Measurements from ENCODE around the gene ANKDD1B.

The ANKDD1B gene

DNA sequence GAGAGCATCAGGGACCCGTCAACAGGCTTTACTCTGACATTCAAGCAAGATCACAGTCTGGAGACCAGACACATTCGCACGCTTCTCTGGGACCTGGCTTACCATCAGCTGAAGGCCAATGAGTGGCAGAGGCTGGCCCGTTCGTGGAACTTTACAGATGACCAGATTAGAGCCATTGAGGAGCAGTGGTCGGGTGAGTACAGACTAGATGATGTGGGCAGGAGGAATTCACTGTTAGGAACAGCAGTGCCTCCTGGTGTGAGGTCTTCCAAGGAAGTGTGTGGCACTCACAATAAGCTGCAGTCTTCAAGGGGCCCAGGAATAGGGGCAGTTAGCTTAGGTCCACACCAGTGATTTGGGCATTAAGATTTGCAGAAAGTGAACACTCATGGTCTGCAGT, 55.5 kb downstream of the ANKDD1B start:
- TF ChIP-seq ZBTB7A (IDR thresholded peaks at IDR 0.05; ENCODE audit: low read depth), result no peak
- no peak for TF ChIP-seq USF1 (IDR thresholded peaks at IDR 0.05)
- no peak for TF ChIP-seq CREB1 (IDR thresholded peaks at IDR 0.05; ENCODE audit: low read depth)
- TF ChIP-seq FOXM1 (IDR thresholded peaks at IDR 0.05; ENCODE audit: borderline replicate concordance, low read depth), result no peak
- no peak for TF ChIP-seq EP300 (IDR thresholded peaks at IDR 0.05; ENCODE audit: borderline replicate concordance)
- no peak for TF ChIP-seq TEAD4 (IDR thresholded peaks at IDR 0.05)
- peak; percentile 29; the same call in 1 of the 2 replicates for TF ChIP-seq RAD21 (IDR thresholded peaks at IDR 0.05; ENCODE audit: low read depth)

DNA sequence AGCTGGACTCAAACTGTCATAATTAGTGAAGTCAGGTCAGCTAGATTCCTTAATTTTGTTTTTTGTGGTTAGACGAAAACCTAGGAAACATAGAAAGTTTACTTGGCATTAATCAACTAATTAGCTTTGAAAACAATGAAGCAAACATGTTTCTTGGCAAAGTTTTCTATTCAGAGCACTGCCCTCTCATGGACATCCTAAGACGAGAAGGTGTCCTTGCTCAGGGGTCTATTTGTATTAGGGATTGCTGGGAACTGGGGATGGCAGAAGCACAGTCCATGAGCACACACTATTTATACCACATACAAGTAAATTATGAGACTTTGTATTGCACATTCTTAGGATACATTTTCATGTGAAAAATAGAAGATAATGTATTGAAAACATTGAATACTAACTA, 56.3 kb downstream of the ANKDD1B start:
- TF ChIP-seq, protein P1, sequence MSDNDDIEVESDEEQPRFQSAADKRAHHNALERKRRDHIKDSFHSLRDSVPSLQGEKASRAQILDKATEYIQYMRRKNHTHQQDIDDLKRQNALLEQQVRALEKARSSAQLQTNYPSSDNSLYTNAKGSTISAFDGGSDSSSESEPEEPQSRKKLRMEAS (IDR thresholded peaks at IDR 0.05), result no peak
- 0 out of 2 replicates have a peak, but pooled peaks have one; percentile 3 for TF ChIP-seq RAD21 (IDR thresholded peaks at IDR 0.05; ENCODE audit: low read depth)

DNA sequence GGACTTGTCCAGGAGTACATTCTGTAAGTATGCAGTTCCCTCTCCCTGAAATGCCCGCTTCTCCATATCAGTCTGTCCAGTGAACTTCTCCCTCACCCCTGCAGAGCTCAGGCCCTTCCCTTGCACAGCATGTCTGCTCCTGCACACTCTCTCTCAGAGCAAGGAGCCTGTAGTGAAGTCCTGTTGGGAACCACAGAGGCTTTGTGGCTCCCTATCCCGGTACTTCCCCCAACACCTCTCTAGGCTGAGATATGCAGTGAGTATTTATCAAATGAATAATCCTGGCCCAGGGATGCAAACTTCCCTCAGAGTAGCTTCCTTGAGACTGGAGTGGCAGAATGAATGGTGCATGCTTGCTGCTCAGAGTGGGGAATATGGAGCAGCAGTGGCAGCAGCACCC, 57.2 kb downstream of the ANKDD1B start:
- TF ChIP-seq TCF12 (IDR thresholded peaks at IDR 0.05; ENCODE audit: low read depth) (no peak), FOXM1 (IDR thresholded peaks at IDR 0.05; ENCODE audit: borderline replicate concordance, low read depth) (no peak), YY1 (IDR thresholded peaks at IDR 0.05; ENCODE audit: low read depth) (no peak), CEBPB (IDR thresholded peaks at IDR 0.05) (no peak)

- TF ChIP-seq EGR1 (IDR thresholded peaks at IDR 0.05) (no peak), NFIC (IDR thresholded peaks at IDR 0.05) (0 out of 2 replicates have a peak, but pooled peaks have one; percentile 14), REST (IDR thresholded peaks at IDR 0.05; ENCODE audit: low read depth) (no peak), TAF1 (IDR thresholded peaks at IDR 0.05; ENCODE audit: low read depth) (no peak), CEBPB (IDR thresholded peaks at IDR 0.05) (no peak)
Measured at GRCh38 chr5:75668977-75669689, 57.9 kb downstream of the ANKDD1B start.

GRCh38 chr5:75670577-75670976, 59.3 kb downstream of the ANKDD1B start:
- no peak for TF ChIP-seq ZBTB7A (IDR thresholded peaks at IDR 0.05; ENCODE audit: low read depth)
- no peak for TF ChIP-seq FOXM1 (IDR thresholded peaks at IDR 0.05; ENCODE audit: borderline replicate concordance, low read depth)
- no peak for TF ChIP-seq REST (IDR thresholded peaks at IDR 0.05; ENCODE audit: low read depth)
- no peak for TF ChIP-seq TEAD4 (IDR thresholded peaks at IDR 0.05)
- TF ChIP-seq TAF1 (IDR thresholded peaks at IDR 0.05; ENCODE audit: low read depth), result no peak
- TF ChIP-seq RAD21 (IDR thresholded peaks at IDR 0.05; ENCODE audit: low read depth), result no peak

DNA sequence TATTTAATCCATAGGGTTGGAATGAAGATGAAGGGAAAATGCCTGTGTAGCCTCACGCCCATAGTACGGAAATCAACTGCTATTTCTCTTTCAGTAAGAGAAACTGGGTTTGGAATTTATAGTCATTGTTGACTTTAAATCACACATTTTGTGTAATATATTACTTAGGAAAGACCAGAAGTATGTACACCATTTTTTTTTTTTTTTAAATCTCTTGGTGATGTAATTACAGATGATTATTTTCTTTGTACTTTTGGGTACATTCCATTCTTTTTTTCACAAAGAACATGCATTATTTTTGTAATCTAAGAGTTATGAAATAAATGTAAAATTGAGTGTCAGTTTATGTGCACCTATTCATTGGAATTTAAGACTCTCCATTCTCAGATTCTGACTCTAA, 60.3 kb downstream of the ANKDD1B start:
- TF ChIP-seq EP300 (IDR thresholded peaks at IDR 0.05; ENCODE audit: borderline replicate concordance) (no peak), REST (IDR thresholded peaks at IDR 0.05; ENCODE audit: low read depth) (no peak), FOXM1 (IDR thresholded peaks at IDR 0.05; ENCODE audit: borderline replicate concordance, low read depth) (no peak), TEAD4 (IDR thresholded peaks at IDR 0.05) (no peak), TCF12 (IDR thresholded peaks at IDR 0.05; ENCODE audit: low read depth) (no peak), YY1 (IDR thresholded peaks at IDR 0.05; ENCODE audit: low read depth) (no peak), EGR1 (IDR thresholded peaks at IDR 0.05) (no peak), TAF1 (IDR thresholded peaks at IDR 0.05; ENCODE audit: low read depth) (no peak), USF1 (IDR thresholded peaks at IDR 0.05) (no peak)
- TF ChIP-seq, protein P1 (IDR thresholded peaks at IDR 0.05), result no peak

All from Ishikawa (cell line).